ENCODE results near the gene ROR2.
"Not testable (repeated sequence)": the region's sequence is repeated elsewhere in the genome, so short reads cannot be mapped to it uniquely, and the experiment has no call there.

The ROR2 gene

GRCh38 chr9:91923145-91923544 is 26.9 kb downstream of the ROR2 start:
- no peak for DNase-seq (ENCODE audit: low spot score)

- DNase-seq (ENCODE audit: low spot score) = no peak
These were observed 28.7 kb downstream of the ROR2 start for GRCh38 chr9:91921371-91921770.

- no peak for DNase-seq (ENCODE audit: low spot score)
These were observed 29.2 kb downstream of the ROR2 start for GRCh38 chr9:91920630-91921350.

GRCh38 chr9:91919621-91920020 is 30.4 kb downstream of the ROR2 start:
- no peak for DNase-seq (ENCODE audit: low spot score)

GRCh38 chr9:91917436-91917835 is 32.6 kb downstream of the ROR2 start:
- no peak for DNase-seq (ENCODE audit: low spot score)

- DNase-seq (ENCODE audit: low spot score) = no peak
These were observed 34.3 kb downstream of the ROR2 start for GRCh38 chr9:91915524-91916263.

GRCh38 chr9:91914937-91915336 is 35.1 kb downstream of the ROR2 start:
- DNase-seq (ENCODE audit: low spot score) = no peak

GRCh38 chr9:91914404-91914803 is 35.6 kb downstream of the ROR2 start:
- no peak for DNase-seq (ENCODE audit: low spot score)

- no peak for DNase-seq (ENCODE audit: low spot score)
These were observed 36.0 kb downstream of the ROR2 start for GRCh38 chr9:91913986-91914385.

- no peak for DNase-seq (ENCODE audit: low spot score)
These were observed 36.9 kb downstream of the ROR2 start for GRCh38 chr9:91913096-91913495.

GRCh38 chr9:91911657-91912056 is 38.4 kb downstream of the ROR2 start:
- DNase-seq (ENCODE audit: low spot score) = no peak

- not testable (repeated sequence) for DNase-seq (ENCODE audit: low spot score)
These were observed 40.8 kb downstream of the ROR2 start for GRCh38 chr9:91909256-91909655.

- peak; percentile 25 for DNase-seq (ENCODE audit: low spot score)
These were observed 41.3 kb downstream of the ROR2 start for GRCh38 chr9:91908746-91909145.

GRCh38 chr9:91908293-91908623 is 41.8 kb downstream of the ROR2 start:
- DNase-seq (ENCODE audit: low spot score) = no peak

GRCh38 chr9:91907484-91908292 is 42.3 kb downstream of the ROR2 start:
- DNase-seq (ENCODE audit: low spot score) = no peak

GRCh38 chr9:91905991-91906469 is 44.0 kb downstream of the ROR2 start:
- DNase-seq (ENCODE audit: low spot score) = no peak

- DNase-seq (ENCODE audit: low spot score) = no peak
These were observed 44.8 kb downstream of the ROR2 start for GRCh38 chr9:91905237-91905650.

- DNase-seq (ENCODE audit: low spot score) = no peak
These were observed 45.3 kb downstream of the ROR2 start for GRCh38 chr9:91904588-91905236.

- no peak for DNase-seq (ENCODE audit: low spot score)
These were observed 46.7 kb downstream of the ROR2 start for GRCh38 chr9:91903126-91903911.

GRCh38 chr9:91902475-91903125 is 47.4 kb downstream of the ROR2 start:
- DNase-seq (ENCODE audit: low spot score) = no peak

- no peak for DNase-seq (ENCODE audit: low spot score)
These were observed 49.2 kb downstream of the ROR2 start for GRCh38 chr9:91900797-91901177.
